Natural killer cell (primary cell): ENCODE data around the gene TXNDC17. TPM values are rescaled to one million over a fixed set of nuclear protein-coding genes. Genes with fewer than 3 reads are reported as not detected.
A peak's percentile ranks its signal among the peaks of the same experiment; 100 is the strongest.
"Not testable (repeated sequence)": the region's sequence is repeated elsewhere in the genome, so short reads cannot be mapped to it uniquely, and the experiment has no call there.

ENCODE experiments used
- ATAC-seq, 3 donors: fragments of 150-1000 bp in 2 of 3; fragments of 200-7000 bp in 1 of 3; cut with Tn5 transposase; 1 replicate in 1 of 3; 2 replicates in 2 of 3; pipeline ENCODE4 v1.10.0; 2021; ENCODE audit warnings: mild to moderate bottlenecking in 2 of 3, moderate library complexity in 2 of 3
- DNase-seq, 2 donors: peaks; one replicate each; pipeline versions ENCODE4 v3.0.0 to v3.0.0-alpha.2; 2013 to 2021; ENCODE audit warnings: mixed read lengths in 1 of 2
- H3K27ac ChIP-seq: one replicate; pipeline ENCODE4 v1.5.1; 2013; ENCODE audit warnings: mild to moderate bottlenecking, low read length
- H3K27me3 ChIP-seq: one replicate; pipeline ENCODE4 v1.6.1; 2013; ENCODE audit warnings: low read length; ENCODE audit not compliant: control insufficient read depth, insufficient read depth
- H3K36me3 ChIP-seq: one replicate; pipeline ENCODE4 v1.6.1; 2013; ENCODE audit warnings: low read length; ENCODE audit not compliant: control insufficient read depth, insufficient read depth
- H3K4me1 ChIP-seq: one replicate; pipeline ENCODE4 v1.6.1; 2013; ENCODE audit warnings: low read length; ENCODE audit not compliant: control insufficient read depth, insufficient read depth
- H3K4me3 ChIP-seq: one replicate; pipeline ENCODE4 v1.5.1; 2013; ENCODE audit warnings: low read length
- H3K9me3 ChIP-seq: one replicate; pipeline ENCODE4 v1.6.1; 2013; ENCODE audit warnings: low read length; ENCODE audit not compliant: control insufficient read depth, insufficient read depth
- H3K27ac Mint-ChIP-seq, 2 donors: one replicate each; pipeline ENCODE4 v1.8.0; 2022; ENCODE audit warnings: mild to moderate bottlenecking in 2 of 2, mixed read lengths in 2 of 2, moderate library complexity in 1 of 2
- H3K27me3 Mint-ChIP-seq, 2 donors: one replicate each; pipeline ENCODE4 v1.8.0; 2022; ENCODE audit warnings: low read depth in 2 of 2, mixed read lengths in 2 of 2
- H3K36me3 Mint-ChIP-seq: one replicate; pipeline ENCODE4 v1.8.0; 2022; ENCODE audit warnings: mixed read lengths
- H3K4me1 Mint-ChIP-seq, 2 donors: one replicate each; pipeline ENCODE4 v1.8.0; 2022; ENCODE audit warnings: mixed read lengths in 2 of 2
- H3K4me3 Mint-ChIP-seq: one replicate; pipeline ENCODE4 v1.8.0; 2022; ENCODE audit warnings: mild to moderate bottlenecking, moderate library complexity, mixed read lengths
- H3K9me3 Mint-ChIP-seq, 2 donors: one replicate each; pipeline ENCODE4 v1.8.0; 2022; ENCODE audit warnings: mixed read lengths in 2 of 2
- CTCF ChIP-seq: fragments of 200-600 bp; IDR thresholded peaks from one replicate; pipeline ENCODE4 v1.8.0; 2022; ENCODE audit warnings: antibody characterized with exemption
- WGBS: methylation state at CpG from one replicate; pipeline ENCODE4 v1.1.7; 2013; ENCODE audit warnings: missing lambda C conversion rate; ENCODE audit not compliant: insufficient coverage; 5-methylcytosine and 5-hydroxymethylcytosine counted together
- intact Hi-C: fragments of 100-400 bp; cut with micrococcal nuclease; formaldehyde crosslinking; loops from one replicate; pipeline ENCODE4 v1.14.2; 2022
- total RNA-seq, 4 donors: library from RNA; stranded (reverse); fragments of 120-200 nt in 1 of 4; gene quantifications; one replicate each; pipeline versions ENCODE4 v1.2.3 to v1.2.4, GENCODE V29; 2013 to 2022

TXNDC17 gene
- total RNA-seq = 10 to 100 TPM; 15.2 to 15.7 (median 15.4) TPM
- total RNA-seq (2013) = 31.9 TPM

- Histone ChIP-seq H3K4me3 (peak within 1 kb of the TSS; percentile 83), H3K36me3 (peaks cover 28% of the 10 kb centered on the region), H3K27ac (peak within 1 kb of the TSS; percentile 78), H3K27me3 (no peaks in the 10 kb centered on the region), H3K4me1 (peaks cover 29% of the 10 kb centered on the region), H3K9me3 (no peaks in the 10 kb centered on the region)
- Mint-ChIP-seq H3K4me1 (peaks cover 48 to 55% of the 10 kb centered on the region in 2 donors), H3K36me3 (peaks cover 6% of the 10 kb centered on the region), H3K27ac (peak within 1 kb of the TSS; percentile 93 to 94), H3K4me3 (peak within 1 kb of the TSS; percentile 91), H3K27me3 (no peaks in the 10 kb centered on the region), H3K9me3 (no peaks in the 10 kb centered on the region)
- peak; percentile 91 to 94 for DNase-seq
- no peak for TF ChIP-seq CTCF
- peak; percentile 93 to 97 (median 94) for ATAC-seq
- WGBS = under 1% methylated on average over 52 of the region's 52 CpGs
- intact Hi-C loops = loop anchor here (1.0 kb wide), 1 partner anchor 11 kb away; the partner anchor contains the start of genes C17orf100 and MED31
Observed at GRCh38 chr17:6640536-6641246, at the start of gene TXNDC17, which contains the start of gene KIAA0753. Gene TXNDC17, plus strand, starts transcription at chr17:6641060. Its CDS starts 23 bp downstream, at chr17:6641083. Gene KIAA0753, minus strand, starts transcription at chr17:6640711. Its CDS starts 5,608 bp downstream, at chr17:6635103.

GRCh38 chr17:6591599-6592158 lies 49.2 kb upstream of the TXNDC17 start:
- Histone ChIP-seq H3K27ac (no peak overlapping the region), H3K27me3 (no peaks in the 10 kb centered on the region), H3K4me1 (no peaks in the 10 kb centered on the region), H3K9me3 (no peaks in the 10 kb centered on the region), H3K4me3 (no peak overlapping the region), H3K36me3 (peaks cover 66% of the 10 kb centered on the region)
- H3K4me3 Mint-ChIP-seq = no peak overlapping the region
- no peaks in the 10 kb centered on the region for H3K9me3 Mint-ChIP-seq
- H3K27ac Mint-ChIP-seq = no peak overlapping the region
- ATAC-seq (no peak), DNase-seq (no peak)
- TF ChIP-seq CTCF = no peak
- 94% methylated on average over 7 of the region's 7 CpGs for WGBS
- H3K4me1 Mint-ChIP-seq = no peaks in the 10 kb centered on the region
- intact Hi-C loops = no loop called here
- peaks cover 10% of the 10 kb centered on the region for H3K36me3 Mint-ChIP-seq
- no peaks in the 10 kb centered on the region for H3K27me3 Mint-ChIP-seq

GRCh38 chr17:6592173-6592572 lies 48.7 kb upstream of the TXNDC17 start:
- 90% methylated on average over 5 of the region's 6 CpGs for WGBS
- no peaks in the 10 kb centered on the region for H3K27me3 ChIP-seq
- peaks cover 65% of the 10 kb centered on the region for H3K36me3 ChIP-seq
- H3K4me3 Mint-ChIP-seq = no peak overlapping the region
- no peak overlapping the region for H3K27ac ChIP-seq
- H3K36me3 Mint-ChIP-seq = peaks cover 10% of the 10 kb centered on the region
- ATAC-seq = no peak
- H3K4me1 ChIP-seq = no peaks in the 10 kb centered on the region
- H3K4me3 ChIP-seq = no peak overlapping the region
- H3K27me3 Mint-ChIP-seq = no peaks in the 10 kb centered on the region
- TF ChIP-seq CTCF = no peak
- no peak overlapping the region for H3K27ac Mint-ChIP-seq
- no peaks in the 10 kb centered on the region for H3K9me3 Mint-ChIP-seq
- H3K4me1 Mint-ChIP-seq = no peaks in the 10 kb centered on the region
- intact Hi-C loops = no loop called here
- H3K9me3 ChIP-seq = no peaks in the 10 kb centered on the region
- DNase-seq = no peak

- H3K27me3 Mint-ChIP-seq = not testable (repeated sequence)
- H3K36me3 ChIP-seq = peaks cover 55% of the 10 kb centered on the region
- WGBS = 98% methylated on average over 14 of the region's 14 CpGs
Observed at GRCh38 chr17:6593371-6593770, 47.5 kb upstream of the TXNDC17 start.

More at GRCh38 chr17:6593371-6593770, 47.5 kb upstream of the TXNDC17 start:
- H3K27ac Mint-ChIP-seq, intact Hi-C loops, H3K9me3 ChIP-seq, H3K27ac ChIP-seq, ATAC-seq, H3K27me3 ChIP-seq, H3K4me3 ChIP-seq, H3K4me1 Mint-ChIP-seq, H3K4me3 Mint-ChIP-seq, H3K36me3 Mint-ChIP-seq, DNase-seq, H3K9me3 Mint-ChIP-seq, H3K4me1 ChIP-seq: not testable (repeated sequence)
